ENCODE measurements around the gene PRSS57.

PRSS57 gene

GRCh38 chr19:642767-643727 is 52.2 kb downstream of the PRSS57 start:
- H2AFZ ChIP-seq (ENCODE audit: low read length): no peak overlapping the region
- H3K9me2 ChIP-seq (replicated peaks; ENCODE audit: insufficient read depth, low read length): no peaks in the 10 kb centered on the region
- peaks cover 6% of the 10 kb centered on the region for H3K36me3 ChIP-seq (replicated peaks; ENCODE audit: insufficient read depth, low read length)
- no peak overlapping the region for H3K4me3 ChIP-seq (ENCODE audit: low read length)
- no peaks in the 10 kb centered on the region for H4K20me1 ChIP-seq (ENCODE audit: insufficient read depth, low read length)
- no peak for DNase-seq
- H3K9ac ChIP-seq (ENCODE audit: low read length): no peak overlapping the region
- H3F3A ChIP-seq (ENCODE audit: insufficient read depth, low read length): no peaks in the 10 kb centered on the region
- no peaks in the 10 kb centered on the region for H3K9me3 ChIP-seq (replicated peaks; ENCODE audit: insufficient read depth, low read length)
- no peaks in the 10 kb centered on the region for H3K27me3 ChIP-seq (replicated peaks; ENCODE audit: insufficient read depth, low read length)
- no peak overlapping the region for H3K27ac ChIP-seq (ENCODE audit: low read length)
- no peak overlapping the region for H3K4me2 ChIP-seq (ENCODE audit: low read depth, low read length)
- H3K4me1 ChIP-seq (ENCODE audit: low read length): peaks cover 5% of the 10 kb centered on the region; the same call in 1 of the 2 replicates
- no peak for TF ChIP-seq EZH2phosphoT487 (IDR thresholded peaks at IDR 0.05; ENCODE audit: low read length)
- no peak for TF ChIP-seq EZH2 (optimal IDR thresholded peaks at IDR 0.05; ENCODE audit: low read depth, low read length)
- no peak for TF ChIP-seq CTCF (IDR thresholded peaks at IDR 0.05; ENCODE audit: low read length)
- H3K79me2 ChIP-seq (ENCODE audit: low read length): peaks cover 5% of the 10 kb centered on the region; the same call in 1 of the 2 replicates

- no peaks in the 10 kb centered on the region for H3K9me2 ChIP-seq (replicated peaks; ENCODE audit: insufficient read depth, low read length)
- H4K20me1 ChIP-seq (ENCODE audit: insufficient read depth, low read length): no peaks in the 10 kb centered on the region
- peaks cover 5% of the 10 kb centered on the region; the same call in 1 of the 2 replicates for H3K4me1 ChIP-seq (ENCODE audit: low read length)
These were observed 53.5 kb downstream of the PRSS57 start for GRCh38 chr19:641702-642101.

GRCh38 chr19:640606-641189 is 54.6 kb downstream of the PRSS57 start:
- H3K36me3 ChIP-seq (replicated peaks; ENCODE audit: insufficient read depth, low read length): no peaks in the 10 kb centered on the region
- peaks cover 6% of the 10 kb centered on the region; the same call in 1 of the 2 replicates for H3K27me3 ChIP-seq (replicated peaks; ENCODE audit: insufficient read depth, low read length)
- no peaks in the 10 kb centered on the region for H4K20me1 ChIP-seq (ENCODE audit: insufficient read depth, low read length)
- H3K4me2 ChIP-seq (ENCODE audit: low read depth, low read length): peak overlapping the region; percentile 89; the same call in 1 of the 2 replicates
- no peaks in the 10 kb centered on the region for H3F3A ChIP-seq (ENCODE audit: insufficient read depth, low read length)
- H3K27ac ChIP-seq (ENCODE audit: low read length): no peak overlapping the region
- H3K9ac ChIP-seq (ENCODE audit: low read length): no peak overlapping the region
- H3K79me2 ChIP-seq (ENCODE audit: low read length): no peaks in the 10 kb centered on the region
- no peaks in the 10 kb centered on the region for H3K9me3 ChIP-seq (replicated peaks; ENCODE audit: insufficient read depth, low read length)
- no peaks in the 10 kb centered on the region for H3K9me2 ChIP-seq (replicated peaks; ENCODE audit: insufficient read depth, low read length)
- TF ChIP-seq CTCF (IDR thresholded peaks at IDR 0.05; ENCODE audit: low read length) (no peak), EZH2 (optimal IDR thresholded peaks at IDR 0.05; ENCODE audit: low read depth, low read length) (no peak), EZH2phosphoT487 (IDR thresholded peaks at IDR 0.05; ENCODE audit: low read length) (no peak)
- no peak overlapping the region for H2AFZ ChIP-seq (ENCODE audit: low read length)
- DNase-seq: no peak
- peaks cover 5% of the 10 kb centered on the region; the same call in 1 of the 2 replicates for H3K4me1 ChIP-seq (ENCODE audit: low read length)
- H3K4me3 ChIP-seq (ENCODE audit: low read length): no peak overlapping the region

More at GRCh38 chr19:641702-642101, 53.5 kb downstream of the PRSS57 start:
- no peaks in the 10 kb centered on the region for H3K36me3 ChIP-seq (replicated peaks; ENCODE audit: insufficient read depth, low read length)
- no peaks in the 10 kb centered on the region for H3K9me3 ChIP-seq (replicated peaks; ENCODE audit: insufficient read depth, low read length)
- H3K27me3 ChIP-seq (replicated peaks; ENCODE audit: insufficient read depth, low read length): peaks cover 6% of the 10 kb centered on the region; the same call in 1 of the 2 replicates
- 0 out of 2 replicates have a peak, but pooled peaks cover 1% of the 10 kb centered on the region for H3K79me2 ChIP-seq (ENCODE audit: low read length)
- H3K4me3 ChIP-seq (ENCODE audit: low read length): no peak overlapping the region
- TF ChIP-seq EZH2phosphoT487 (IDR thresholded peaks at IDR 0.05; ENCODE audit: low read length): no peak
- no peaks in the 10 kb centered on the region for H3F3A ChIP-seq (ENCODE audit: insufficient read depth, low read length)
- DNase-seq: no peak
- no peak overlapping the region for H2AFZ ChIP-seq (ENCODE audit: low read length)
- no peak overlapping the region for H3K27ac ChIP-seq (ENCODE audit: low read length)
- H3K4me2 ChIP-seq (ENCODE audit: low read depth, low read length): no peak overlapping the region
- no peak overlapping the region for H3K9ac ChIP-seq (ENCODE audit: low read length)
